Adipose tissue (tissue), 3 donors: Measurements from ENCODE around the gene EDNRB. TPM values are rescaled to one million over a fixed set of nuclear protein-coding genes. Genes with fewer than 3 reads are reported as not detected.

Source experiments
- H3K27ac ChIP-seq: one replicate; pipeline ENCODE4 v1.5.1; 2013; ENCODE audit warnings: low read depth, low read length
- WGBS, 3 donors: extraction: QIAGEN DNeasy Blood & Tissue Kit; methylation state at CpG; one replicate each; pipeline ENCODE4 v1.1.7; 2013; 5-methylcytosine and 5-hydroxymethylcytosine counted together
- polyA plus RNA-seq, 3 donors: library from polyadenylated mRNA; stranded (reverse); fragments of 200-250 nt; gene quantifications; one replicate each; pipeline ENCODE4 v1.2.3, GENCODE V29; 2013
- donor health status: healthy with polysubstance abuse.
- donor health status: Bipolar disorder and iron deficiency.
- donor health status: healthy.

The EDNRB gene
- polyA plus RNA-seq, 3 donors, result 9.1 to 82.1 (median 37.5) TPM

GRCh38 chr13:77903435-77903834 is 15.2 kb downstream of the EDNRB start:
- WGBS, 3 donors, result 72 to 97% (median 85%) methylated on average over 1 of the region's 1 CpG

GRCh38 chr13:77902319-77902963 is 16.2 kb downstream of the EDNRB start:
- 82 to 95% (median 95%) methylated on average over 4 of the region's 4 CpGs for WGBS, 3 donors
- H3K27ac ChIP-seq, result no peak overlapping the region

More at GRCh38 chr13:77903435-77903834, 15.2 kb downstream of the EDNRB start:
- no peak overlapping the region for H3K27ac ChIP-seq

- no peak overlapping the region for H3K27ac ChIP-seq
- 22 to 48% (median 47%) methylated on average over 4 of the region's 4 CpGs for WGBS, 3 donors
These were observed 20.5 kb downstream of the EDNRB start for GRCh38 chr13:77898097-77898496.

GRCh38 chr13:77896977-77897376 is 21.7 kb downstream of the EDNRB start:
- WGBS, 3 donors, result 41 to 63% (median 51%) methylated on average over 2 of the region's 2 CpGs
- no peak overlapping the region for H3K27ac ChIP-seq

GRCh38 chr13:77896536-77896935 is 22.1 kb downstream of the EDNRB start:
- H3K27ac ChIP-seq, result no peak overlapping the region

GRCh38 chr13:77894743-77895142 is 23.9 kb downstream of the EDNRB start:
- WGBS, 3 donors, result 48 to 64% (median 51%) methylated on average over 3 of the region's 3 CpGs
- no peak overlapping the region for H3K27ac ChIP-seq

More at GRCh38 chr13:77896536-77896935, 22.1 kb downstream of the EDNRB start:
- WGBS, 3 donors, result 41 to 59% (median 50%) methylated on average over 8 of the region's 8 CpGs

- 83 to 94% (median 92%) methylated on average over 6 of the region's 6 CpGs for WGBS, 3 donors
- H3K27ac ChIP-seq, result no peak overlapping the region
These were observed 25.6 kb downstream of the EDNRB start for GRCh38 chr13:77893066-77893465.

GRCh38 chr13:77892491-77892890 is 26.1 kb downstream of the EDNRB start:
- no peak overlapping the region for H3K27ac ChIP-seq

GRCh38 chr13:77891486-77891885 is 27.1 kb downstream of the EDNRB start:
- H3K27ac ChIP-seq, result no peak overlapping the region
- 44 to 74% (median 67%) methylated on average over 2 of the region's 2 CpGs for WGBS, 3 donors

GRCh38 chr13:77891041-77891440 is 27.6 kb downstream of the EDNRB start:
- 49 to 61% (median 51%) methylated on average over 1 of the region's 1 CpG for WGBS, 3 donors
- no peak overlapping the region for H3K27ac ChIP-seq

- 71 to 93% (median 88%) methylated on average over 2 of the region's 2 CpGs for WGBS, 3 donors
These were observed 35.3 kb downstream of the EDNRB start for GRCh38 chr13:77883328-77883727.

GRCh38 chr13:77878190-77878589 is 40.4 kb downstream of the EDNRB start:
- H3K27ac ChIP-seq, result no peak overlapping the region
- WGBS, 3 donors, result 85 to 96% (median 96%) methylated on average over 1 of the region's 1 CpG

More at GRCh38 chr13:77883328-77883727, 35.3 kb downstream of the EDNRB start:
- no peak overlapping the region for H3K27ac ChIP-seq

- 48 to 83% (median 81%) methylated on average over 2 of the region's 2 CpGs for WGBS, 3 donors
- H3K27ac ChIP-seq, result no peak overlapping the region
These were observed 42.5 kb downstream of the EDNRB start for GRCh38 chr13:77876176-77876575.

GRCh38 chr13:77874406-77874805 is 44.2 kb downstream of the EDNRB start:
- 60 to 71% (median 67%) methylated on average over 4 of the region's 4 CpGs for WGBS, 3 donors

GRCh38 chr13:77872995-77873394 is 45.6 kb downstream of the EDNRB start:
- no peak overlapping the region for H3K27ac ChIP-seq
- 65 to 74% (median 68%) methylated on average over 5 of the region's 5 CpGs for WGBS, 3 donors

More at GRCh38 chr13:77874406-77874805, 44.2 kb downstream of the EDNRB start:
- H3K27ac ChIP-seq, result no peak overlapping the region

GRCh38 chr13:77871596-77871995 is 47.0 kb downstream of the EDNRB start:
- H3K27ac ChIP-seq, result no peak overlapping the region

GRCh38 chr13:77868717-77869116 is 49.9 kb downstream of the EDNRB start:
- 92 to 95% (median 93%) methylated on average over 1 of the region's 1 CpG for WGBS, 3 donors
- no peak overlapping the region for H3K27ac ChIP-seq

- no peak overlapping the region for H3K27ac ChIP-seq
These were observed 51.7 kb downstream of the EDNRB start for GRCh38 chr13:77866971-77867370.

- 48 to 83% (median 74%) methylated on average over 3 of the region's 3 CpGs for WGBS, 3 donors
- H3K27ac ChIP-seq, result no peak overlapping the region
These were observed 53.0 kb downstream of the EDNRB start for GRCh38 chr13:77865622-77866021.

- no peak overlapping the region for H3K27ac ChIP-seq
- 34 to 46% (median 45%) methylated on average over 3 of the region's 3 CpGs for WGBS, 3 donors
These were observed 55.5 kb downstream of the EDNRB start for GRCh38 chr13:77863144-77863543.
